PFSK-1 (cell line): ENCODE measurements around the gene TBX2.

Source experiments
- FOXP2 ChIP-seq: optimal IDR thresholded peaks from 2 replicates; pipeline ENCODE3; 2011; ENCODE audit warnings: borderline replicate concordance, control low read depth, inconsistent platforms; ENCODE audit not compliant: insufficient read depth; ENCODE audit errors: extremely low read length, extremely low read depth
- POLR2AphosphoS5 ChIP-seq: IDR thresholded peaks from 2 replicates; pipeline ENCODE4 v1.6.1; 2012; ENCODE audit warnings: low read depth, mild to moderate bottlenecking, control low read depth, low read length, moderate library complexity
- SIN3A ChIP-seq: IDR thresholded peaks from 2 replicates; pipeline ENCODE4 v1.6.1; 2012; ENCODE audit warnings: mild to moderate bottlenecking, low read length, moderate library complexity, borderline replicate concordance; ENCODE audit not compliant: insufficient read depth
- TAF1 ChIP-seq: IDR thresholded peaks from 2 replicates; pipeline ENCODE4 v1.6.1; 2012; ENCODE audit warnings: low read length, control low read depth, borderline replicate concordance; ENCODE audit not compliant: insufficient read depth
- TF ChIP-seq, protein P1 (sequence below), 2 experiments: IDR thresholded peaks; 2 replicates each; pipeline versions ENCODE4 v1.6.1 to v1.8.0; 2011 to 2012; ENCODE audit warnings: low read depth in 2 of 2, low read length in 2 of 2, control low read depth in 1 of 2, inconsistent platforms in 1 of 2, mild to moderate bottlenecking in 1 of 2, moderate library complexity in 1 of 2; ENCODE audit not compliant: insufficient read depth in 1 of 2

TBX2 gene

DNA sequence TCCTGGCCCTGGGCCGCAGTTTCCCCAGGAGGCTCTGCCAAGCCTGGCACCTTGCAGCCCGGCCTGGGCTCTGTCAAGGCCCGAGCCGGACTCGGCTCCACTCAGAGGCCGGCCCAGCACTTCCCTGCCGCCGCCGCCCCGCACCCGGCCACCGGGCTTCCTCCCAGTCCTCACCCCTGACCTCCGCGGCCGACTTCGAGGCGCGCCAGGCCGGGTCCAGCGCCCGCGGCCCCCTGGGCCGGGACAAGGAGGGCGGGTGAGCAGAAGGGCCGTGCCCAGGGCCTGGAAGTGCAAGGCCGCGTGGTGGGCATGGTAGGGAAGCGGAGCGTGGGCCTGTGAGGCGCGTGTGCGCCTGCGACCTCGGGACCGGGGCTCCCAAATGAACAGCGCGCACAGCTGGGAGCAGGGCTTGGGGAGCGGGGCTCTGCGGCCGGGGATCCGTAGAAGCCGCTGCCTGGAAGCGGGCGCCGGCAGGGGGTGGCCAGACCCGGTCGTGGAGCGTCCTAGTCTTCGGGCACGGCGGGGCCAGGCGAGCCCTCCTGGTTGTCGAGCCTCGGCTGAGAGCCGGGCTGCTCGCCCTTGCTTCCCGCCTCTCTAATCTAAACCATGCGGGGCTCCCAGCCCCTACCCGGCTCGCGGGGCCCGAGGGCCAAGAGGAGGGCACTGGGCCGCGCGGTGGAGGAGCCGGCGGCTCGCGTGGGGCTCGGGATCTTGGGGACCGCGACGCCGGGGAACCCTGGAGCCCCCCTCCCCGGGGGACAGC lies 52.1 kb downstream of the TBX2 start:
- no peak for TF ChIP-seq TAF1
- TF ChIP-seq, protein P1, sequence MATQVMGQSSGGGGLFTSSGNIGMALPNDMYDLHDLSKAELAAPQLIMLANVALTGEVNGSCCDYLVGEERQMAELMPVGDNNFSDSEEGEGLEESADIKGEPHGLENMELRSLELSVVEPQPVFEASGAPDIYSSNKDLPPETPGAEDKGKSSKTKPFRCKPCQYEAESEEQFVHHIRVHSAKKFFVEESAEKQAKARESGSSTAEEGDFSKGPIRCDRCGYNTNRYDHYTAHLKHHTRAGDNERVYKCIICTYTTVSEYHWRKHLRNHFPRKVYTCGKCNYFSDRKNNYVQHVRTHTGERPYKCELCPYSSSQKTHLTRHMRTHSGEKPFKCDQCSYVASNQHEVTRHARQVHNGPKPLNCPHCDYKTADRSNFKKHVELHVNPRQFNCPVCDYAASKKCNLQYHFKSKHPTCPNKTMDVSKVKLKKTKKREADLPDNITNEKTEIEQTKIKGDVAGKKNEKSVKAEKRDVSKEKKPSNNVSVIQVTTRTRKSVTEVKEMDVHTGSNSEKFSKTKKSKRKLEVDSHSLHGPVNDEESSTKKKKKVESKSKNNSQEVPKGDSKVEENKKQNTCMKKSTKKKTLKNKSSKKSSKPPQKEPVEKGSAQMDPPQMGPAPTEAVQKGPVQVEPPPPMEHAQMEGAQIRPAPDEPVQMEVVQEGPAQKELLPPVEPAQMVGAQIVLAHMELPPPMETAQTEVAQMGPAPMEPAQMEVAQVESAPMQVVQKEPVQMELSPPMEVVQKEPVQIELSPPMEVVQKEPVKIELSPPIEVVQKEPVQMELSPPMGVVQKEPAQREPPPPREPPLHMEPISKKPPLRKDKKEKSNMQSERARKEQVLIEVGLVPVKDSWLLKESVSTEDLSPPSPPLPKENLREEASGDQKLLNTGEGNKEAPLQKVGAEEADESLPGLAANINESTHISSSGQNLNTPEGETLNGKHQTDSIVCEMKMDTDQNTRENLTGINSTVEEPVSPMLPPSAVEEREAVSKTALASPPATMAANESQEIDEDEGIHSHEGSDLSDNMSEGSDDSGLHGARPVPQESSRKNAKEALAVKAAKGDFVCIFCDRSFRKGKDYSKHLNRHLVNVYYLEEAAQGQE (IDR thresholded peaks at IDR 0.05; ENCODE audit: insufficient read depth in 1 of 2, low read depth in 2 of 2, low read length in 2 of 2), result no peak
- TF ChIP-seq POLR2AphosphoS5, result no peak
- no peak for TF ChIP-seq SIN3A
- no peak for TF ChIP-seq FOXP2

DNA sequence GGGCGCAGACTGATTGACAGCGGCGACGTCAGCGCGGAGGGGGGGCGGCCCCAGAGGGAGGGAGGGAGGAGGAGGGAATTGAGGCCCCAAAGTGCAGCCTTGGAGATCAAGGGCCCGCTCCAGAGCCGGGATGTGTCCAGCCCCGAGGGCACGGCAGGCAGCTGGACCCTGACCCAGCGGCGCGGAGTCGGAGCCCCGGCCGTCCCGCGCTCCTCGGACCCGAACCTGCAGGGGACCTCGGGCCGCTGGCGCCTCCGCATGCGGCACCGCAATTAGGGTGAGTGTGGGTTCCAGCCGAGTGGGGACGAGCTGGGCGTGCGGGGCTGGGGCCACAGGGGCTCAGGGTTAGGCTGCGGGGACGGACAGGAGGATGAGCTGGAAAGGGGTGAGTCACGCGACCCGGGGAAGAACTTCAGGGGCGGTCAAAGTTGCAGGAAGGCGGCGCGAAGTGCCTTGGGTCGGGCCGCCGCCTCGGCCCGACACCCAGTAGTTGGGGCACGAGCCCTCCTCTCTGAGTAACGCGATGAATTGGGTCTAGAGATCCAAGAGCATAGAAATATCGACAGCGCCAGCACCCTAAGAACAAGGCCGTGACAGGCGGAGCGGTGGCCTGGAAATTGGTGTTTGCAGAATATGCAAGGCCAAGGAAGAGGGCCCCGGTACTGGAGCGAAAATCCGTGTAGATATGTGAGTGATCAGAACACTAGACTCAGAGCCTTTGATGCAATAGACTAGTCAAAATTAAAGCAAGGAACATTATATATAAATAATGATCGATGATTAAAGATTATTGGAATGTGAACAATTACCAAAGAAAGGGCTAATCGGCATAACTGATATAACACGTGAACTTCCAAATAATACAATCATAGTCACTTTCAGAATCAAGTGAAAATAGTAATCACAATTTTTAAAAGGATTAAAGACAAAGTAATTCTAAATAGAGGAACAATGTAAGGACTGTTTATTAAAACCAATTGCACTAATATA lies 53.0 kb downstream of the TBX2 start, which contains the start of gene TBX4:
Gene TBX4, plus strand, starts transcription at position 122 of the 990 bp plus-strand sequence. CDS start 4,069 bp downstream, outside the sequence.
- no peak for TF ChIP-seq POLR2AphosphoS5
- no peak for TF ChIP-seq SIN3A
- no peak for TF ChIP-seq TAF1
- TF ChIP-seq, protein P1 (IDR thresholded peaks at IDR 0.05; ENCODE audit: insufficient read depth in 1 of 2, low read depth in 2 of 2, low read length in 2 of 2), result no peak
- no peak for TF ChIP-seq FOXP2

DNA sequence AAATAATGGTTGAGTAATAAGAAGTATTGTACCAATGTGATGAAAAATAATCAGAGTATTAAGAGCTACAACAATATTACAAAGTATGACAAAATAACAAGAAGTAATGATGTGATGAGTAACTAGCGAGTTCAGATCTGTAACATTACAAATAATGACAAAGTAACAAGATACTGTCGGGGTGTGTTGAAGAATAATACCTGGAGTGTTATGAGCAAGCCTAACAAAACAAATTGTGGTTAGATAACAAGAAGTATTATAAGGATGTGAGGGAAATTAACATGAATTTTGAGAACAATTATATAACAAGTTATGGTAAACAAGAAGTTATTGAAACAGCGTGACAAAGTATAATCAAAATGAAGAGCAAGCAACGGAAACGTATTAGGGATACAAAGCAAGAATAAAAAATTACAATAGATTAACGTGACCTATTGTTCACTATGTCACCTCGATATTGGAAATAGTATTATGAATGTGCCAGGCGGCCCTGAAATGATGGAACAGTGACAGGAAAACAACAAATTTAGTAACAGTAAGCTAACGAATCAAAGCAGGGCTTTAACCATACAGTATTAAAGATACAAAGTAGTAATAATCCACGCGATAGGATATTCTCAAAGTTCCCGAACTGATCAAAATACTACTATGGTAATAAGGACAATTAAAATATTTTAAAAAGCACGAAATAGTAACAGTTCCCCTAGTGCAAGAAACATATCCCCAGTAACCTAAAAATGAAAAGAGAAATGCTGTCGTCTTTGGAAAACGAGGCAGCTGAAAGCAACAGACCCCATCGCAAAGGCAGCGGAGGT lies 54.1 kb downstream of the TBX2 start:
- TF ChIP-seq TAF1, result no peak
- no peak for TF ChIP-seq SIN3A
- no peak for TF ChIP-seq FOXP2
- TF ChIP-seq, protein P1 (IDR thresholded peaks at IDR 0.05; ENCODE audit: insufficient read depth in 1 of 2, low read depth in 2 of 2, low read length in 2 of 2), result no peak
- TF ChIP-seq POLR2AphosphoS5, result no peak

DNA sequence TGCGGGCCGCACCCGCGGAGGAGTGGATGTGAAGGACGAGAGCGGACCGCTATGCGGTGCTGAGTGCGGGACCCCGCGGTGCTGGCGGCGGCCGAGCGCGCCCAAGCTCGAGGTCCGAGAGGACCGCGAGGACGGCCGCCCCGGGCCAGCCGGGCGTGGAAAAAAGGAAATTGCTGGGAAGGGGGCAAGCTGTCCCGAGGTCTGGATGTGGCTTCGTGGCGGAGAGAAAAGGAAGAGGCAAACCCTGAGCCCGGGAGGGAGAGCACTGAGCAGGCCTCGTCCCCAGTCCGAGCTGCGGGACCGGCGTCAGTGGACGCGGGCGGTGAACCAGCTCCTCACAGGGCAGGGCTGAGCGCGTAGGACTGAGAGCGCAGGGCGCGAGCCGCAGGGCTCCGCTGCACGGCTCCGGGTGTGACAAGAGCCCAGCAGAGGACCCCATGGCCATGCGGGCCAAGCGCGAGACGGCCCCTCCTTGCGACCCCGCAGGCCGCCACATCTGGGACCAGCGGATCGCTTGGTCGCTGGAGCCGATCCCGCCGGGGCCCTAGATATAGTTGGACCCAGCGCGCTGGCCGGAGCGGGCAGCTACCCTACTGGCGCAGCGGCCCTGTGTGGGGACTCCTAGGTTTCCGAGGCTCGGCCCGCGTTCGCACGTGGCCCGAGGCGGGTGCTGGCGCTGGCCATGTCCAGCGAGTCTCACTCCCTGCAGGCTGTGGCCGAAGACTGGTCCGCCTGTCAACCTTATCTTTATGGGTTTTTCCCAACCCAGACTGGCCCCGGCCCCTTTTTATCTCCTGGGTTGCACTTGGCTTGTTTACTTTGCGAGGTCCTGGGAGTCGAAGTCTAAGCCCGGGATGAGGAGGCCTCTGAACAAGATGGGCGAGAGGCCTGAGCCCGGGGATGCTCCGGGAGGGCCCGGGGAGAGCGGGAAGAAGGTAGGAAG lies 55.0 kb downstream of the TBX2 start:
- TF ChIP-seq FOXP2, result no peak
- no peak for TF ChIP-seq TAF1
- TF ChIP-seq, protein P1 (IDR thresholded peaks at IDR 0.05; ENCODE audit: insufficient read depth in 1 of 2, low read depth in 2 of 2, low read length in 2 of 2), result no peak
- no peak for TF ChIP-seq POLR2AphosphoS5
- no peak for TF ChIP-seq SIN3A
